ENCODE data around the gene C8G.

GRCh38 chr9:136977649-136978072 is 32.6 kb downstream of the C8G start:
- no peak for TF ChIP-seq CTCF (IDR thresholded peaks at IDR 0.05)
- TF ChIP-seq POLR2A (IDR thresholded peaks at IDR 0.05), result no peak
- no peak for TF ChIP-seq EP300 (IDR thresholded peaks at IDR 0.05; ENCODE audit: low read depth)
- TF ChIP-seq POLR2AphosphoS5 (IDR thresholded peaks at IDR 0.05), result no peak

All from transverse colon (tissue), 4 donors.